Activated CD8-positive, alpha-beta memory T cell treated with anti-CD3 and anti-CD28 coated beads, Interleukin-2, amount 50 U/mL, for 24 hours (primary cell): ENCODE data around the gene PARD3B.

Experiments used
- DNase-seq: peaks from one replicate; pipeline ENCODE4 v3.0.0-alpha.2; 2020; ENCODE audit errors: extremely low read depth

Gene PARD3B

GRCh38 chr2:205510345-205510744 is 965.1 kb downstream of the PARD3B start:
- no peak for DNase-seq

DNA sequence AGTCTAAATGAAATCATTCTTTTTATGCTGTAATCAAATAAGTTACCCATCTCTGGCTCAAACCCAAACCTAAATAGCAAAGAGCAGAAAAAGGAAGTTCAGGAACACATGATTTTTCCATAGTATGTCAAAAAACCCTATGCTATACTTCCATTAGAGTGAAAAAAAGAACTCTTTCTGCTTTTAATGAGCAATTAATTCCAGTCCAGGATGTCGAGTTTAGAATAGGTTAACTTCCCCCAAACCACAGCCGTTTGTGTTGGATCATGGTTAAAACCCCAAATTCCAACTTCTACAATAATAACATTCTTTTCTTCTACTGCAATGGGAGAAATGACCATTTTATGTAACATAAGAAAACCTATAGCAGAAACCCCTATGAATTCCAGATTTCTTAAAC is 965.9 kb downstream of the PARD3B start:
- no peak for DNase-seq

GRCh38 chr2:205511641-205512040 is 966.4 kb downstream of the PARD3B start:
- DNase-seq, result no peak

DNA sequence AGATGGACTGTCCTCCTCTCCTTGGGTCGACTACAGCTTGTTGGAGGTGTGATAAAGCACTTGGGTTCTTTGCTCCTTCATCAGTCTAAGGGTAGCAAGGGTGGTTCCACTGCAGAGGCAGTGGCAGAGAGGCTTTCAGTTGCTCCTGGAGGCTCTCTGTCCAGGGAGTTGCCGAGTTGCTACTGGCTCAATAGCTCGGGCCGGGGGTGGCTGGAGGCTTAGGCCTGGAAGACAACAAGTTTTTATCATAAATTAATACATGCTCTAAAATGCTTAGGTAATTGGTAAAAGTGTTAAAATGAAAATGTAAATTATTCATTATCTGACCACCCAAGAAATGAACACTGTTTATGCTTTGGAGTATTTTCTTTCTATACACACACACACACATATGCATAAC is 975.0 kb downstream of the PARD3B start:
- no peak for DNase-seq

DNA sequence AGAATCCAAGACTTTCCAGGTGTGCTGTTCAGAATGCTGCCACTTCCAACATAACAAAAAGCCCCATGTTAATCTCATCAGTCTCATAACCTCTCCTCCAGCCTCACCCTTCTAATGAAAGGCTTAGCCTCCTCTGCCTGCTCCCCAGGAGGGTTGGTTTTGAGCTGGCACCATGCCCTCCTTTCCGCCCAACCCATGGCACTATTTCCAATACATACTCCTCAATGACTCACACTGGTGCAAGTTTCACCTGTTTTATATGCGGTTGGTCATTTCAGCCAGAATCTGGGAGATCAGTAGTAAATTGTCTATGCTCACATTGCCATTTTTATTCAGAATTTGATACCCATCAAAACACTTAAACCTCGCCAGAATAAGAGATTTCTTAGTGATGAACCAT is 979.4 kb downstream of the PARD3B start:
- DNase-seq, result no peak

DNA sequence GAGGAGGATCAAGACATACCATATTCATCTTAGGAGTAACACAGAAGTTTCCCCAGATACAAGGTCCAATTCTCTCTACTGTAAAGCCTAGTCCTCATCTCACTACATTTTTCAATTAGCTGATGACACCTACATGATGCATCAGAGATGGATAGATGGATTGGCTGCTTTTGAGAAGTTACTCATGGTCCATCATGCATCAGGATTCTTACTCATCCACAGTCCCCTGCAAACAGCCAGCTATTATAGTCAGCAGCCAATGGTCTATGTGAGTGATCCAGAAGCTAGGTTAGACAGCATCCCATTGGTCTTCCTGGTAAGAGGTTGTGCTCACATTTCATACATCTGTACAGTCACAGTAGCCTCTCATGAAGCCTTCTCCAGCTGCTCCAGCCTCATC is 982.5 kb downstream of the PARD3B start:
- no peak for DNase-seq

GRCh38 chr2:205531072-205531471 is 985.8 kb downstream of the PARD3B start:
- DNase-seq, result no peak

DNA sequence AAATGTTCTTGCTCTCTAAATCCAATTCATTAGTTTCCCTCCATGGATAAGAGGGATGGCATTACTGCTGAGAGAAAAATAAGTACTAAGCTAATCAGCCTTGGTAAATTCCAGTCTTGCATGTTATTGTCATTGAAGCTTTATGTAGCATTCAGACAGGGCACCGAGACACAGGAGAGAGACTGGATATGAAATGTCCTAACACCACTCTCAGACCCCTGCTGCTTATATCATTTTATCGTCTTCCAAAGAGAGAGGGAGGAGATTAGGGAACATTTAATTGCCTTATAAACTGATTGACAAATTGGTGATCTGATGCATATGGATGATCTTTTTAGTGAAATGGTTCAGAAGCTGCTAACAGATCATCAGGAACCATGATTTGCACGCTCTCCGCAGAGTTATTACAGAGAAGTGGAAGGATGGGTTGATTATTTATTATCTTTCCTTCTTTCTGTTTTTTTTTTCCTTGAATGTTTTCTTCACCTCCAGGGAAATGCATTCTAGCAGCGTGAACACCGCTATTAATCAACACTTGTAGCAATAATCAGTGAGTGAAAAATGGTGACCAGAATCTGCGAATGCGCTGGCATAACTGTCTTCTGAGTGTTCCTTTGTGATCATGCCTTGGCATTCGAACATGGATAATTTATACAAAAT is 986.3 kb downstream of the PARD3B start:
- no peak for DNase-seq

DNA sequence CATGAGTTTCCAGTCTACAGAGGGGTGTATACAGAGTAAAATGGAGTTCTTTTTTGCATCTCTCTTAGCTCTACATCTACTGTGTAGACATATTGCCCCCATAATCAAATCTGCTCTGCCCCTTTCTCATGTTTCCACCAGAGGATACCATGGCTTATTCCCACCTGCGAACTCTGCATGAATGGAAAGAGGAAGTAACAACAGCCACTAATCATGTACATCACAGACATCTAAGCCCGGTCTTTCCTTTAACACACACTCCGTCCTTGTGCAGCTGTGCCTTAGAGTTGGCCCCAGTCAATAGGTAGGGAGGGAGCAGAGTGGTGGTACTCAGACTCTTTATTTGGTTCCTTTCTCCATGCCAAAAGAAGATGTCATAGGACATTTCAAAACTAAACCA is 989.7 kb downstream of the PARD3B start:
- DNase-seq, result no peak

DNA sequence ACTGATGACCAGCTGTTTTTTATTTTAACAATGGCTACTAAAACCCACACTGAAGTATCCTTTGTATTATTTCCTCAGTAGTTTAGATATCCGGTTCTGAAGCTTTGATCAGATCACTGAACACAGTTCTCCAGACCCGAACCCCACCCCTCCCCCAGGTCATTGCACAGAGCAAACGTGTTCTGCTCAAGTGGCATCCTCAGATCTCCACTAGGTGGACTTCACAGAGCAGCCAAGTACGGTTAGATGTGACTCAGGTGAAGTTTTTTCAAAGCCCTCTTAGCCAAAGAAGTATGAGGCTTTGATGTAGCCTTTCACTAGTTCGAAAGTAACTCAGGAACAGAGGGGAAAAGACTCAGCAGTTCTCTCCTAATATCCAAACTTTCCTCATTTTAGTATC is 994.3 kb downstream of the PARD3B start:
- DNase-seq, result no peak

GRCh38 chr2:205540036-205540435 is 994.8 kb downstream of the PARD3B start:
- DNase-seq, result no peak

DNA sequence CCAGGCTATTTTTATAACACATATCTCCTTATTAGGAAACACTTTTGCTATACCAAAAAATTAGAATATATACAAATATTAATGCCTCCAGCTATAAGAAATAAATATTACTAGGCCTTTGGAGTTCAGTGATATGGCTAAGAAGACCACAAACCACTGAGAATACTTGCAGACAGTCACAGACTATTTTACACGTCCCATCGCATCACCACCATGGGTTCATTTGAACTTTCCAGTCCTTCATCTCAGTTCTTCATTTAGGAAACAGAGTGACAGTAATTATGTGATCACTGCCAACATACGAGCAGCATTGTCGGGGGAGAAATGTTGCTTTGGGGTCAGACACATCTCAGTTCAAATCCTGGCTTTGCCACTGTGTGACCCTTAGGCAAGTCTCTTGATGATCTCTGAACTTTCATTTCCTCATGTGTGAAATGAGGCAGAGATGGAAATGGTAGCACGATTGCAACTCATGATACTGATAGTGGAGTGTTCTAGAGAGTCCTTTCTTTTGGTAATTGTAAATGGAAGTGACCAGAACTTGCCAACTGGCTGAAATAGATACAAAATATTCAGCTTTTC is 998.1 kb downstream of the PARD3B start:
- no peak for DNase-seq

GRCh38 chr2:205543937-205544702 is 998.8 kb downstream of the PARD3B start:
- no peak for DNase-seq

DNA sequence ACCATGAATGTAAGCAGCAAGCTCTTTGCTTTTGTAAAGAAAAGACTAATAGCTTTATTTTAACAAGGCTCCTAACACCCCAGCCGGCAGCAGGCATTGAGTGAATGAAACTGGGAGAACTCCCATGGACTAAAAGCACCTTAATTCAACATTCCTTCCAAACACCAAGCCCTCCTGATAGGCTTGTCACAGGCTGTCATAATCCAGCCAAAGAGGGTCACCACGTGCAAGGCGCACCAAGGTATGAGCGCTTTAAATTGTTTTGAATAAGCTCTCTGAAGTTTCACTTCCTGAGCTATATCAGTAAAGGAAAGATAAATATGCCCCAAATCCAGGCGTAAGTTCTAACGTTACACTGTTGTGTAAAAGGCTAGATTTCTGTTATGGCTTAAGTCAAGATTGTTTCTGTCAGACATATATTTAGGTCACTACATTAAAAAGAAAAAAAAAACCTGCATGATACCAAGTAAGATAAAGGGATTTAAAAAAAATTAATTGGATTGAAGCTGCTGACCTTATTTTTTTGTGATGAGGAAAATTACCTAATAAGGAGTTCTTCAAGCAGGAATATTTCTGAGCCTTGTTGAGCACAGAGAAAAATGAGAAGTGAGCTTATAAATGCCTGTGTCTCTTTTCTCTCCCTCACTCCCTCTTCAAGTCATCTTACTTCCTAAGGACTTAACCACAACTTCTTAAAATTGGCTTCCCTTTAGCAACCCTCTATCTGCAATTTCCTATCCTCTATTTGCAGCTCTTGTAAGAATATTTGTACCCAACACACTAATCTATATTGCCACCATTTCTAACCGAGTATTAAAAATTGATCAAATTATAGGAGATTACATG is 1000.9 kb downstream of the PARD3B start:
- no peak for DNase-seq

GRCh38 chr2:205555566-205556230 is 1010.4 kb downstream of the PARD3B start:
- no peak for DNase-seq

GRCh38 chr2:205556357-205556756 is 1011.1 kb downstream of the PARD3B start:
- DNase-seq, result no peak

- DNase-seq, result no peak
These were observed 1011.7 kb downstream of the PARD3B start for GRCh38 chr2:205556841-205557539.

- DNase-seq, result no peak
These were observed 1012.6 kb downstream of the PARD3B start for GRCh38 chr2:205557873-205558272.

DNA sequence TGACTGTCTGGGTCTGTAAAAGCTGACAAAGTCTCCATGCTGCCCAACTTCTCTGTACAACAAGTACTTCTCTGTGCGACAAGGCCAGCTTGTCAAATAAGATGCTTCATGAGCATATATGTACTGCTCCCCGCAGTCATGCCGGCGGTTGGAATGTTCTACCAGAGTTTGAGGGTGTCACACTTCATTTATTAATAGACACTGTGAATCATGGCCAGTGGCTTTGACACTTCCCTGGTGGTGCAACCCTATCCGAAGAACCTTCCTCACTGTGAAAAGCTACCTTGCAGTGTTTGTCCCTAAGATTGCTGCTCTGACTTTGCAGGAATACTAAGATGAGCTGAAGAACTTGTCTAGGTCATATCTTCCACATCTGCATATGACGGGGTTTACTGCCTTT is 1016.2 kb downstream of the PARD3B start:
- DNase-seq, result no peak

DNA sequence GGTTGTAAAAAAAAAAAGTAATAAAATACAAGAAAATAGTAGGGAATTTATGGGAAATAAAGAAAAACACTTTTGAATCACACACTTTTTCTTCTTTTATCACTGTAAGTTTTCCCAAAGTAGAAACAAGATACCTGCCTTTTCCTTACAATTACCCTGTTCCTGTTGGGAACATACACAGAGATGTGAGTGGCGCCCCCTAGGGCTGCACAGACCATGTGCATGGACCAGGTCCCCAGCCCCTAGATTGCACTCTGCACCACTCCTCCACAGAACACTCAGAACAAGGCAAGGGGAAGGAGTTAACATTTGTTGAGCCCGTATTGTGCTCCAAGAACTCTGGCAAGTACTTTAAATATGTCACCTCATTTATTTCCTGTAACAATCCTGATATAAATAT is 1018.4 kb downstream of the PARD3B start:
- DNase-seq, result no peak
